OCI-LY3 (cell line): ENCODE data around the gene ASCL2.

ENCODE experiments used
- H2AFZ ChIP-seq: fragments of 200-600, 300-600 bp; shearing (Covaris generic); 2 replicates; pipeline ENCODE4 v1.6.0; 2014; ENCODE audit warnings: antibody characterized with exemption, low read depth, low read length
- H3K27ac ChIP-seq: fragments of 200-600, 300-600 bp; sonication (generic); 2 replicates; pipeline ENCODE4 v1.5.1; 2014; ENCODE audit warnings: mild to moderate bottlenecking, low read length, moderate library complexity, mixed read lengths
- H3K27me3 ChIP-seq: fragments of 200-600, 300-600 bp; sonication (generic); 2 replicates; pipeline ENCODE4 v1.6.1; 2014; ENCODE audit warnings: low read depth, low read length, mixed read lengths
- H3K36me3 ChIP-seq: fragments of 200-600, 300-600 bp; sonication (generic); replicated peaks from 2 replicates; pipeline ENCODE3; 2014; ENCODE audit warnings: low read depth, low read length, mixed read lengths
- H3K4me1 ChIP-seq: fragments of 300-600, 200-600 bp; sonication (generic); 2 replicates; pipeline ENCODE4 v1.6.1; 2014; ENCODE audit warnings: low read length, mixed read lengths
- H3K4me2 ChIP-seq: fragments of 200-600, 300-600 bp; sonication (generic); 2 replicates; pipeline ENCODE4 v1.6.1; 2014; ENCODE audit warnings: low read length, mixed read lengths
- H3K4me3 ChIP-seq: fragments of 300-600, 200-600 bp; sonication (generic); 2 replicates; pipeline ENCODE4 v1.5.1; 2014; ENCODE audit warnings: antibody characterized with exemption, mild to moderate bottlenecking, low read length, moderate library complexity
- H3K79me2 ChIP-seq: fragments of 300-600, 200-600 bp; shearing (Covaris generic); 2 replicates; pipeline ENCODE4 v1.6.1; 2014; ENCODE audit warnings: mild to moderate bottlenecking, low read length, mixed read lengths
- H3K9ac ChIP-seq: fragments of 300-600, 200-600 bp; shearing (Covaris generic); 2 replicates; pipeline ENCODE4 v1.6.0; 2014; ENCODE audit warnings: mild to moderate bottlenecking, low read length, moderate library complexity
- H3K9me3 ChIP-seq: fragments of 200-600, 300-600 bp; shearing (Covaris generic); 2 replicates; pipeline ENCODE4 v1.6.1; 2014; ENCODE audit warnings: low read length, mixed read lengths; ENCODE audit not compliant: insufficient read depth
- H4K20me1 ChIP-seq: fragments of 200-600, 300-600 bp; sonication (generic); 2 replicates; pipeline ENCODE4 v1.6.1; 2016; ENCODE audit warnings: low read length, mixed read lengths; ENCODE audit not compliant: insufficient read depth
- CTCF ChIP-seq: fragments of 200-600, 300-600 bp; sonication (generic); IDR thresholded peaks from 2 replicates; pipeline ENCODE4 v1.5.1; 2014; ENCODE audit warnings: antibody characterized with exemption, low read length, low read depth
- EZH2phosphoT487 ChIP-seq: fragments of 200-600 bp; shearing (Covaris generic); IDR thresholded peaks from 2 replicates; pipeline ENCODE4 v1.6.1; 2018; ENCODE audit warnings: antibody characterized with exemption, mixed run types, low read depth

The ASCL2 gene

GRCh38 chr11:2222451-2222850 lies 47.9 kb downstream of the ASCL2 start:
- peaks cover 23% of the 10 kb centered on the region for H3K27me3 ChIP-seq

GRCh38 chr11:2221591-2221990 lies 48.8 kb downstream of the ASCL2 start:
- H3K9me3 ChIP-seq, result no peaks in the 10 kb centered on the region
- H3K9ac ChIP-seq, result no peak overlapping the region
- H3K36me3 ChIP-seq, result no peaks in the 10 kb centered on the region
- no peak overlapping the region for H2AFZ ChIP-seq
- no peak overlapping the region for H3K4me2 ChIP-seq
- peaks cover 23% of the 10 kb centered on the region for H3K27me3 ChIP-seq
- H3K79me2 ChIP-seq, result no peaks in the 10 kb centered on the region
- peaks cover 7% of the 10 kb centered on the region; the same call in 1 of the 2 replicates for H3K4me1 ChIP-seq
- TF ChIP-seq EZH2phosphoT487 (no peak), CTCF (no peak)
- no peaks in the 10 kb centered on the region for H4K20me1 ChIP-seq
- H3K4me3 ChIP-seq, result no peak overlapping the region
- H3K27ac ChIP-seq, result no peak overlapping the region

More at GRCh38 chr11:2222451-2222850, 47.9 kb downstream of the ASCL2 start:
- TF ChIP-seq CTCF (no peak), EZH2phosphoT487 (no peak)
- H3K4me3 ChIP-seq, result no peak overlapping the region
- H2AFZ ChIP-seq, result no peak overlapping the region
- no peaks in the 10 kb centered on the region for H4K20me1 ChIP-seq
- H3K27ac ChIP-seq, result no peak overlapping the region
- H3K9ac ChIP-seq, result no peak overlapping the region
- no peaks in the 10 kb centered on the region for H3K79me2 ChIP-seq
- peaks cover 7% of the 10 kb centered on the region; the same call in 1 of the 2 replicates for H3K4me1 ChIP-seq
- H3K36me3 ChIP-seq, result no peaks in the 10 kb centered on the region
- no peaks in the 10 kb centered on the region for H3K9me3 ChIP-seq
- H3K4me2 ChIP-seq, result no peak overlapping the region

GRCh38 chr11:2221024-2221423 lies 49.4 kb downstream of the ASCL2 start:
- Histone ChIP-seq H3K4me2 (no peak overlapping the region), H3K9me3 (no peaks in the 10 kb centered on the region), H4K20me1 (no peaks in the 10 kb centered on the region), H3K4me1 (peaks cover 7% of the 10 kb centered on the region; the same call in 1 of the 2 replicates), H3K9ac (no peak overlapping the region), H2AFZ (no peak overlapping the region), H3K27ac (no peak overlapping the region), H3K27me3 (peaks cover 23% of the 10 kb centered on the region), H3K36me3 (no peaks in the 10 kb centered on the region), H3K4me3 (no peak overlapping the region), H3K79me2 (no peaks in the 10 kb centered on the region)
- TF ChIP-seq EZH2phosphoT487 (no peak), CTCF (no peak)

- H3K9me3 ChIP-seq, result no peaks in the 10 kb centered on the region
- no peak overlapping the region for H3K9ac ChIP-seq
- no peak overlapping the region for H3K4me2 ChIP-seq
- H3K4me3 ChIP-seq, result no peak overlapping the region
- no peaks in the 10 kb centered on the region for H3K79me2 ChIP-seq
- no peak overlapping the region for H3K27ac ChIP-seq
- peaks cover 7% of the 10 kb centered on the region; the same call in 1 of the 2 replicates for H3K4me1 ChIP-seq
- TF ChIP-seq EZH2phosphoT487 (no peak), CTCF (no peak)
- no peaks in the 10 kb centered on the region for H4K20me1 ChIP-seq
- 0 out of 2 replicates have a peak overlapping the region, but pooled peaks have one; percentile 51 for H2AFZ ChIP-seq
- no peaks in the 10 kb centered on the region for H3K36me3 ChIP-seq
- peaks cover 23% of the 10 kb centered on the region for H3K27me3 ChIP-seq
Measured at GRCh38 chr11:2220173-2220771, 50.1 kb downstream of the ASCL2 start.
